ENCODE data around the gene LRIT1. TPM values are rescaled to one million over a fixed set of nuclear protein-coding genes. Genes with fewer than 3 reads are reported as not detected.
A peak's percentile ranks its signal among the peaks of the same experiment; 100 is the strongest.

The LRIT1 gene
- total and polyA plus RNA-seq, 2 donors (not counting 3 experiments of a cell fraction or from before 2014, with no cell fraction given): not detected

GRCh38 chr10:84214612-84215235 is 26.6 kb downstream of the LRIT1 start:
- ChIA-PET CTCF (interaction anchor here (0.6 to 1.7 kb wide), 4 partner anchors 12 to 67 kb away, joined by 3 to 6 read pairs (median 4); no protein-coding TSS in a partner anchor), POLR2A (no interaction called here)
- no peak overlapping the region for H3K4me3 ChIP-seq (replicated peaks in 1 of 3; ENCODE audit: insufficient read depth in 1 of 3, low read depth in 1 of 3, low read length in 3 of 3)
- H3K4me2 ChIP-seq (ENCODE audit: insufficient read depth, low read length): no peak overlapping the region
- H3K9me3 ChIP-seq (replicated peaks; ENCODE audit: control insufficient read depth, insufficient read depth, low read length): no peaks in the 10 kb centered on the region
- FAIRE-seq (no peak), DNase-seq (ENCODE audit: low read depth, low spot score) (no peak)
- H3K4me1 ChIP-seq (ENCODE audit: control insufficient read depth, extremely low read depth, insufficient read depth, low read length): no peaks in the 10 kb centered on the region
- no peaks in the 10 kb centered on the region for H3K36me3 ChIP-seq (ENCODE audit: control insufficient read depth in 2 of 2, extremely low read depth in 1 of 2, insufficient read depth in 2 of 2, low read length in 2 of 2)
- no TSS peak for BruUV-seq (replicated peaks)
- H2AFZ ChIP-seq (ENCODE audit: low read depth, low read length): no peak overlapping the region
- H4K20me1 ChIP-seq (replicated peaks; ENCODE audit: control insufficient read depth, extremely low read depth, insufficient read depth, low read length): no peaks in the 10 kb centered on the region
- H3K9me1 ChIP-seq (replicated peaks; ENCODE audit: control insufficient read depth, extremely low read depth, insufficient read depth, low read length): no peaks in the 10 kb centered on the region
- peaks cover 0 to 5% of the 10 kb centered on the region in 2 experiments for H3K27me3 ChIP-seq (ENCODE audit: control insufficient read depth in 2 of 2, insufficient read depth in 2 of 2, low read length in 2 of 2)
- no peak overlapping the region for H3K27ac ChIP-seq (ENCODE audit: insufficient read depth, low read depth, low read length)
- no peaks in the 10 kb centered on the region for H3K79me2 ChIP-seq (ENCODE audit: control insufficient read depth, insufficient read depth, low read length)
- intact Hi-C loops (cut with micrococcal nuclease): no loop called here
- dilution Hi-C loops (cut with MboI; ENCODE audit: extremely low pct_ligation_motif_present, low sequenced_read_pairs): no loop called here
- H3K9ac ChIP-seq (replicated peaks; ENCODE audit: extremely low read depth, insufficient read depth, low read length): no peak overlapping the region
- TF ChIP-seq MAX (IDR thresholded peaks at IDR 0.05; ENCODE audit: insufficient read depth, insufficient read length) (no peak), GATA2 (IDR thresholded peaks at IDR 0.05; ENCODE audit: insufficient read depth, insufficient read length, low read depth, low read length) (no peak), FOS (IDR thresholded peaks at IDR 0.05; ENCODE audit: borderline replicate concordance, insufficient read depth, low read length) (no peak), CTCF (IDR thresholded peaks at IDR 0.05; ENCODE audit: extremely low read depth in 1 of 2, insufficient read depth in 1 of 2, low read depth in 1 of 2, low read length in 2 of 2) (peak; percentile 29 to 42), POLR2AphosphoS5 (IDR thresholded peaks at IDR 0.05; ENCODE audit: insufficient read depth, low read depth, low read length) (no peak), EZH2 (IDR thresholded peaks at IDR 0.05; ENCODE audit: borderline replicate concordance, low read depth, low read length, severe bottlenecking) (no peak)
